GM12865 (cell line): ENCODE results near the gene DRAXIN.

Experiments used
- DNase-seq: peaks from one replicate; pipeline ENCODE4 v3.0.0; 2010; ENCODE audit warnings: low read depth
- H3K4me3 ChIP-seq: 2 replicates; pipeline ENCODE4 v1.5.1; 2011; ENCODE audit warnings: mild to moderate bottlenecking, low read depth, low read length, control low read depth
- CTCF ChIP-seq: IDR thresholded peaks from 2 replicates; pipeline ENCODE4 v1.5.1; 2011; ENCODE audit warnings: low read length, control low read depth, low read depth, inconsistent platforms; ENCODE audit not compliant: insufficient read depth; ENCODE audit errors: missing control alignments

The DRAXIN gene

GRCh38 chr1:11727119-11727518 lies 35.6 kb downstream of the DRAXIN start:
- TF ChIP-seq CTCF = no peak
- H3K4me3 ChIP-seq = no peak overlapping the region
- DNase-seq = no peak

GRCh38 chr1:11728126-11728806 lies 36.8 kb downstream of the DRAXIN start:
- DNase-seq = no peak
- H3K4me3 ChIP-seq = no peak overlapping the region
- TF ChIP-seq CTCF = no peak

GRCh38 chr1:11729155-11729497 lies 37.6 kb downstream of the DRAXIN start:
- no peak overlapping the region for H3K4me3 ChIP-seq
- DNase-seq = no peak
- TF ChIP-seq CTCF = no peak

- DNase-seq = no peak
- TF ChIP-seq CTCF = no peak
- H3K4me3 ChIP-seq = no peak overlapping the region
These were observed 38.3 kb downstream of the DRAXIN start for GRCh38 chr1:11729498-11730428.

GRCh38 chr1:11730429-11730891 lies 39.0 kb downstream of the DRAXIN start:
- DNase-seq = peak; percentile 63
- no peak overlapping the region for H3K4me3 ChIP-seq
- no peak for TF ChIP-seq CTCF

- DNase-seq = no peak
- no peak overlapping the region for H3K4me3 ChIP-seq
- no peak for TF ChIP-seq CTCF
These were observed 40.3 kb downstream of the DRAXIN start for GRCh38 chr1:11731691-11732283.
